Measurements from ENCODE around the gene CYP19A1.

CYP19A1 gene

DNA sequence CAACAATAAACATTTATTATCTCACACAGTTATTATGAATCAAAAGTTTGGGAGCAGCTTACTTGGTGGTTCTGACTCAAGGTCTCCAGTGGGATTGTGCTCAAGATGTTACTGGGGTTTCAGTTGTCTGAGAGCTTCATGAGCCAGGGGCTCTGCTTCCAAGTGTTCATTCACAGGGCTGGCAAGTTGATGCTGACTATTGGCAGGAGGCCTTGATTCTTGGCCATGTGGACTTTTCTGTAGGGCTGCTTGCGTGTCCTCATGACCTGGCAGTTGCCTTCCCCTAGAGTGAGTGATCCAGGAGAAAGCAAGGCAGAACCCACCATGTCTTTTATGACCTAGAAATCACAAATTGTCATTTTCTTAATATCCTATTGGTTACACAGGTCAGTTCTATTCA lies 156.5 kb downstream of the CYP19A1 start:
- TF ChIP-seq, protein P1, sequence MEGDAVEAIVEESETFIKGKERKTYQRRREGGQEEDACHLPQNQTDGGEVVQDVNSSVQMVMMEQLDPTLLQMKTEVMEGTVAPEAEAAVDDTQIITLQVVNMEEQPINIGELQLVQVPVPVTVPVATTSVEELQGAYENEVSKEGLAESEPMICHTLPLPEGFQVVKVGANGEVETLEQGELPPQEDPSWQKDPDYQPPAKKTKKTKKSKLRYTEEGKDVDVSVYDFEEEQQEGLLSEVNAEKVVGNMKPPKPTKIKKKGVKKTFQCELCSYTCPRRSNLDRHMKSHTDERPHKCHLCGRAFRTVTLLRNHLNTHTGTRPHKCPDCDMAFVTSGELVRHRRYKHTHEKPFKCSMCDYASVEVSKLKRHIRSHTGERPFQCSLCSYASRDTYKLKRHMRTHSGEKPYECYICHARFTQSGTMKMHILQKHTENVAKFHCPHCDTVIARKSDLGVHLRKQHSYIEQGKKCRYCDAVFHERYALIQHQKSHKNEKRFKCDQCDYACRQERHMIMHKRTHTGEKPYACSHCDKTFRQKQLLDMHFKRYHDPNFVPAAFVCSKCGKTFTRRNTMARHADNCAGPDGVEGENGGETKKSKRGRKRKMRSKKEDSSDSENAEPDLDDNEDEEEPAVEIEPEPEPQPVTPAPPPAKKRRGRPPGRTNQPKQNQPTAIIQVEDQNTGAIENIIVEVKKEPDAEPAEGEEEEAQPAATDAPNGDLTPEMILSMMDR (conservative IDR thresholded peaks at IDR 0.05; ENCODE audit: low read depth, low read length): no peak
- no peak overlapping the region for H3K27ac ChIP-seq

DNA sequence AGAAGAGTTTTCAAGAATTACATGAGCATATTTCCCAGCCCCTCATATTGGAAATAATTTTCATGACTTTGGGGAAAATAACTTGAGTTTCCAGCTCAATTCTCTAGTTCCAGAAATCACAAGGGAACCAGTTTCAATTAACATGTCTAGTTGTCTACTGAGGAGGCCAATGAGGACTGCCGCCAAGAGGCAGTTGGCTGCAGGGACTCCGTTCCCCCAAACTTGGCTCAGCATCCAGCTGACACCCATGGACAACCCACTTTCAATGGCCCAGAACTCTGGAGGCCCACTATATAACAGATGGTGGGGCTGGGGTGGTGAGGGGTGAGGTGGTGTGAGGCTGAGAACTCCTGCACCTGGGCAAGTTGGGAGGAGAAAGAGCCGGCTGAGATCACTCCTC lies 157.2 kb downstream of the CYP19A1 start:
- Histone ChIP-seq H4K20me1 (ENCODE audit: insufficient read depth) (no peaks in the 10 kb centered on the region), H3K36me3 (ENCODE audit: insufficient read depth) (no peaks in the 10 kb centered on the region), H3K79me2 (ENCODE audit: insufficient read depth, low read depth) (no peaks in the 10 kb centered on the region), H3K4me1 (ENCODE audit: low read depth, poor library complexity, severe bottlenecking) (no peaks in the 10 kb centered on the region), H3K4me3 (IDR thresholded peaks at IDR 0.05; ENCODE audit: insufficient read depth, low read depth, low read length) (no peak overlapping the region), H2AFZ (ENCODE audit: low read depth) (no peak overlapping the region), H3K27ac (no peak overlapping the region), H3K27me3 (ENCODE audit: insufficient read depth, low read depth) (no peaks in the 10 kb centered on the region), H3K9ac (no peak overlapping the region), H3K4me2 (no peak overlapping the region)
- TF ChIP-seq, protein P1 (conservative IDR thresholded peaks at IDR 0.05; ENCODE audit: low read depth, low read length): no peak

More for the DNA sequence above, 156.5 kb downstream of the CYP19A1 start:
- no peak overlapping the region for H3K4me2 ChIP-seq
- H2AFZ ChIP-seq (ENCODE audit: low read depth): no peak overlapping the region
- H4K20me1 ChIP-seq (ENCODE audit: insufficient read depth): no peaks in the 10 kb centered on the region
- H3K9ac ChIP-seq: no peak overlapping the region
- no peaks in the 10 kb centered on the region for H3K36me3 ChIP-seq (ENCODE audit: insufficient read depth)
- no peaks in the 10 kb centered on the region for H3K27me3 ChIP-seq (ENCODE audit: insufficient read depth, low read depth)
- no peak overlapping the region for H3K4me3 ChIP-seq (IDR thresholded peaks at IDR 0.05; ENCODE audit: insufficient read depth, low read depth, low read length)
- no peaks in the 10 kb centered on the region for H3K79me2 ChIP-seq (ENCODE audit: insufficient read depth, low read depth)
- no peaks in the 10 kb centered on the region for H3K4me1 ChIP-seq (ENCODE audit: low read depth, poor library complexity, severe bottlenecking)

DNA sequence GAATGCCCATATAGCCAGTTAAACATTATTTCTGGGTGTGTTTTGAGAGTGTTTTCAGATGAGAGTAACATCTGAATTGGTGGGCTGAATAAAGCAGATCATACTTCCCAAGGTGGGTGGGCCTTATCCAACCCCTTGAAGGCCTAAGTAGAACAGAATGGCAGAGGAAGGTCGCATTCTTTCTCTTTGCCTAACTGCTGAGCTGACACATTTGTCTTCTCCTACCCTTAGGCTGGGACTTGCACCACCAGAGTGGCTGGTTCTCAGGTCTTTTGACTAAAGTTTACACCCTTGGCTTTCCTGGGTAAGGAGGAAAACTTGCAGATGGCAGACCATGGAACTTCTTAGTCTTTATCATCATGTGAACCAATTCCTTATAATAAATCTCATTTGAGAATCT lies 157.9 kb downstream of the CYP19A1 start:
- Histone ChIP-seq H3K9ac (no peak overlapping the region), H3K27ac (no peak overlapping the region), H3K79me2 (ENCODE audit: insufficient read depth, low read depth) (no peaks in the 10 kb centered on the region), H3K4me1 (ENCODE audit: low read depth, poor library complexity, severe bottlenecking) (no peaks in the 10 kb centered on the region), H2AFZ (ENCODE audit: low read depth) (no peak overlapping the region), H3K27me3 (ENCODE audit: insufficient read depth, low read depth) (no peaks in the 10 kb centered on the region), H3K4me3 (IDR thresholded peaks at IDR 0.05; ENCODE audit: insufficient read depth, low read depth, low read length) (no peak overlapping the region), H3K36me3 (ENCODE audit: insufficient read depth) (no peaks in the 10 kb centered on the region), H3K4me2 (no peak overlapping the region), H4K20me1 (ENCODE audit: insufficient read depth) (no peaks in the 10 kb centered on the region)
- TF ChIP-seq, protein P1 (conservative IDR thresholded peaks at IDR 0.05; ENCODE audit: low read depth, low read length): no peak

DNA sequence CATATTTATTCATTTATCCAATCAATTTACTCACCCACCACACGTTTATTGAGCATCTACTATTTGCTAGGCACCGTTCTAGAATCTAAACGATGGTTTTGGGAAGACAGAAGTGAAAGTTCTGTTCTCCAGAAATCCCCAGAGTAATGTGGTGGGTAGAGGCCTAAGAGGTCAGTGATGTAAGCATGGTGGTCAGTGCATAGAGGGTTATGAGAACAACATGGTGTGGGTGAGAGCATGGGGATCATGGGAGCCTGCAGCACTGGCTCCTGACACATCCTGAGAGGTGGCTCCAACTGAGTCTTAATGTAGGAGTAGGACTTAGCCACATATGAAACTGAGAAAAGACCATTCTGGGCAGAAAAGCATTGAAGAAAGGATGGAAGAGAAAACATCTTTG lies 158.4 kb downstream of the CYP19A1 start:
- Histone ChIP-seq H3K9ac (no peak overlapping the region), H3K4me3 (IDR thresholded peaks at IDR 0.05; ENCODE audit: insufficient read depth, low read depth, low read length) (no peak overlapping the region), H3K27me3 (ENCODE audit: insufficient read depth, low read depth) (no peaks in the 10 kb centered on the region), H3K79me2 (ENCODE audit: insufficient read depth, low read depth) (no peaks in the 10 kb centered on the region), H2AFZ (ENCODE audit: low read depth) (no peak overlapping the region), H3K4me2 (no peak overlapping the region), H4K20me1 (ENCODE audit: insufficient read depth) (no peaks in the 10 kb centered on the region), H3K27ac (no peak overlapping the region), H3K4me1 (ENCODE audit: low read depth, poor library complexity, severe bottlenecking) (no peaks in the 10 kb centered on the region), H3K36me3 (ENCODE audit: insufficient read depth) (no peaks in the 10 kb centered on the region)
- TF ChIP-seq, protein P1 (conservative IDR thresholded peaks at IDR 0.05; ENCODE audit: low read depth, low read length): no peak

All from KMS-11 (cell line).